ENCODE measurements around the gene OXT. TPM values are rescaled to one million over a fixed set of nuclear protein-coding genes. Genes with fewer than 3 reads are reported as not detected.

The OXT gene
- total RNA-seq, 1 donor from 2014 or later: not detected

- Mint-ChIP-seq H3K27ac (no peak overlapping the region), H3K36me3 (peaks cover 29% of the 10 kb centered on the region), H3K27me3 (ENCODE audit: low read depth) (no peaks in the 10 kb centered on the region), H3K9me3 (no peaks in the 10 kb centered on the region), H3K4me1 (no peaks in the 10 kb centered on the region), H3K4me3 (no peak overlapping the region)
- no peak for DNase-seq (ENCODE audit: low spot score in 2 of 2, unreplicated experiment in 2 of 2)
- TF ChIP-seq CTCF (IDR thresholded peaks at IDR 0.05; ENCODE audit: unreplicated experiment): no peak
Measured at GRCh38 chr20:3032624-3033023, 38.8 kb upstream of the OXT start.

GRCh38 chr20:3037654-3038053, 33.8 kb upstream of the OXT start:
- TF ChIP-seq CTCF (IDR thresholded peaks at IDR 0.05; ENCODE audit: unreplicated experiment): no peak
- H3K27ac Mint-ChIP-seq: no peak overlapping the region
- H3K9me3 Mint-ChIP-seq: no peaks in the 10 kb centered on the region
- H3K27me3 Mint-ChIP-seq (ENCODE audit: low read depth): no peaks in the 10 kb centered on the region
- peaks cover 31% of the 10 kb centered on the region for H3K36me3 Mint-ChIP-seq
- no peak for DNase-seq (ENCODE audit: low spot score in 2 of 2, unreplicated experiment in 2 of 2)
- H3K4me1 Mint-ChIP-seq: peaks cover 10% of the 10 kb centered on the region
- H3K4me3 Mint-ChIP-seq: no peak overlapping the region

GRCh38 chr20:3038454-3038853, 33.0 kb upstream of the OXT start:
- Mint-ChIP-seq H3K36me3 (peaks cover 31% of the 10 kb centered on the region), H3K9me3 (no peaks in the 10 kb centered on the region), H3K4me1 (peaks cover 10% of the 10 kb centered on the region), H3K27ac (peak overlapping the region; percentile 68), H3K4me3 (no peak overlapping the region), H3K27me3 (ENCODE audit: low read depth) (no peaks in the 10 kb centered on the region)
- TF ChIP-seq CTCF (IDR thresholded peaks at IDR 0.05; ENCODE audit: unreplicated experiment): no peak
- DNase-seq (ENCODE audit: low spot score in 2 of 2, unreplicated experiment in 2 of 2): no peak

- Mint-ChIP-seq H3K36me3 (peaks cover 31% of the 10 kb centered on the region), H3K4me3 (no peak overlapping the region), H3K27me3 (ENCODE audit: low read depth) (no peaks in the 10 kb centered on the region), H3K27ac (no peak overlapping the region), H3K4me1 (peaks cover 11% of the 10 kb centered on the region), H3K9me3 (no peaks in the 10 kb centered on the region)
- no peak for DNase-seq (ENCODE audit: low spot score in 2 of 2, unreplicated experiment in 2 of 2)
- TF ChIP-seq CTCF (IDR thresholded peaks at IDR 0.05; ENCODE audit: unreplicated experiment): no peak
Measured at GRCh38 chr20:3039426-3039825, 32.0 kb upstream of the OXT start.

- Mint-ChIP-seq H3K9me3 (no peaks in the 10 kb centered on the region), H3K4me1 (peaks cover 14% of the 10 kb centered on the region), H3K4me3 (no peak overlapping the region), H3K27ac (no peak overlapping the region), H3K27me3 (ENCODE audit: low read depth) (no peaks in the 10 kb centered on the region), H3K36me3 (peaks cover 26% of the 10 kb centered on the region)
- DNase-seq (ENCODE audit: low spot score in 2 of 2, unreplicated experiment in 2 of 2): no peak
- no peak for TF ChIP-seq CTCF (IDR thresholded peaks at IDR 0.05; ENCODE audit: unreplicated experiment)
Measured at GRCh38 chr20:3040086-3040485, 31.3 kb upstream of the OXT start.

GRCh38 chr20:3041854-3042409, 29.5 kb upstream of the OXT start:
- H3K4me3 Mint-ChIP-seq: peak overlapping the region; percentile 51
- no peak for DNase-seq (ENCODE audit: low spot score in 2 of 2, unreplicated experiment in 2 of 2)

More at GRCh38 chr20:3041854-3042409, 29.5 kb upstream of the OXT start:
- Mint-ChIP-seq H3K27me3 (ENCODE audit: low read depth) (no peaks in the 10 kb centered on the region), H3K36me3 (peaks cover 14% of the 10 kb centered on the region), H3K9me3 (no peaks in the 10 kb centered on the region), H3K27ac (peak overlapping the region; percentile 90), H3K4me1 (peaks cover 20% of the 10 kb centered on the region)
- no peak for TF ChIP-seq CTCF (IDR thresholded peaks at IDR 0.05; ENCODE audit: unreplicated experiment)
